ENCODE data around the gene SETD1B.

- TF ChIP-seq, protein P1, sequence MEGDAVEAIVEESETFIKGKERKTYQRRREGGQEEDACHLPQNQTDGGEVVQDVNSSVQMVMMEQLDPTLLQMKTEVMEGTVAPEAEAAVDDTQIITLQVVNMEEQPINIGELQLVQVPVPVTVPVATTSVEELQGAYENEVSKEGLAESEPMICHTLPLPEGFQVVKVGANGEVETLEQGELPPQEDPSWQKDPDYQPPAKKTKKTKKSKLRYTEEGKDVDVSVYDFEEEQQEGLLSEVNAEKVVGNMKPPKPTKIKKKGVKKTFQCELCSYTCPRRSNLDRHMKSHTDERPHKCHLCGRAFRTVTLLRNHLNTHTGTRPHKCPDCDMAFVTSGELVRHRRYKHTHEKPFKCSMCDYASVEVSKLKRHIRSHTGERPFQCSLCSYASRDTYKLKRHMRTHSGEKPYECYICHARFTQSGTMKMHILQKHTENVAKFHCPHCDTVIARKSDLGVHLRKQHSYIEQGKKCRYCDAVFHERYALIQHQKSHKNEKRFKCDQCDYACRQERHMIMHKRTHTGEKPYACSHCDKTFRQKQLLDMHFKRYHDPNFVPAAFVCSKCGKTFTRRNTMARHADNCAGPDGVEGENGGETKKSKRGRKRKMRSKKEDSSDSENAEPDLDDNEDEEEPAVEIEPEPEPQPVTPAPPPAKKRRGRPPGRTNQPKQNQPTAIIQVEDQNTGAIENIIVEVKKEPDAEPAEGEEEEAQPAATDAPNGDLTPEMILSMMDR (IDR thresholded peaks at IDR 0.05; ENCODE audit: poor library complexity): no peak
- TF ChIP-seq EZH2 (IDR thresholded peaks at IDR 0.05; ENCODE audit: borderline replicate concordance) (no peak), EZH2phosphoT487 (IDR thresholded peaks at IDR 0.05; ENCODE audit: low read depth, severe bottlenecking, unreplicated experiment) (no peak)
Measured at GRCh38 chr12:121765573-121765972, 38.2 kb upstream of the SETD1B start.
